GM23248 (cell line): ENCODE results near the gene ZNF587. TPM values are rescaled to one million over a fixed set of nuclear protein-coding genes. Genes with fewer than 3 reads are reported as not detected.
"Not testable (repeated sequence)": the region's sequence is repeated elsewhere in the genome, so short reads cannot be mapped to it uniquely, and the experiment has no call there.

Experiments used
- DNase-seq: peaks from one replicate; pipeline ENCODE4 v3.0.0-alpha.2; 2015
- H2AFZ ChIP-seq: fragments of 200-600 bp; sonication (generic); 2 replicates; pipeline ENCODE4 v1.6.1; 2016; ENCODE audit warnings: antibody characterized with exemption
- H3F3A ChIP-seq: fragments of 200-600 bp; sonication (generic); 2 replicates; pipeline ENCODE4 v1.6.1; 2016; ENCODE audit warnings: mild to moderate bottlenecking, antibody characterized with exemption, mixed run types; ENCODE audit not compliant: insufficient read depth
- H3K27ac ChIP-seq: fragments of 200-600 bp; sonication (generic); 2 replicates; pipeline ENCODE4 v1.5.1; 2016; ENCODE audit warnings: mild to moderate bottlenecking
- H3K27me3 ChIP-seq: fragments of 200-600 bp; sonication (generic); replicated peaks from 2 replicates; pipeline ENCODE4 v1.6.1; 2016; ENCODE audit warnings: mild to moderate bottlenecking; ENCODE audit not compliant: insufficient read depth
- H3K36me3 ChIP-seq: fragments of 200-600 bp; sonication (generic); 2 replicates; pipeline ENCODE4 v1.6.1; 2016; ENCODE audit warnings: low read depth, mild to moderate bottlenecking
- H3K4me1 ChIP-seq: fragments of 200-600 bp; sonication (generic); 2 replicates; pipeline ENCODE4 v1.6.1; 2016; ENCODE audit warnings: mild to moderate bottlenecking; ENCODE audit not compliant: insufficient read depth
- H3K4me2 ChIP-seq: fragments of 200-600 bp; sonication (generic); one replicate; pipeline ENCODE4 v1.6.1; 2016; ENCODE audit warnings: mild to moderate bottlenecking; ENCODE audit not compliant: unreplicated experiment
- H3K4me3 ChIP-seq: fragments of 200-600 bp; sonication (generic); 2 replicates; pipeline ENCODE4 v1.5.1; 2016; ENCODE audit warnings: mild to moderate bottlenecking
- H3K79me2 ChIP-seq: fragments of 200-600 bp; sonication (generic); 2 replicates; pipeline ENCODE4 v1.6.1; 2016; ENCODE audit warnings: mild to moderate bottlenecking; ENCODE audit not compliant: insufficient read depth
- H3K9ac ChIP-seq: fragments of 200-600 bp; sonication (generic); 2 replicates; pipeline ENCODE4 v1.6.1; 2016; ENCODE audit warnings: mild to moderate bottlenecking
- H3K9me2 ChIP-seq: fragments of 200-600 bp; sonication (generic); 2 replicates; pipeline ENCODE4 v1.6.1; 2016; ENCODE audit warnings: mixed run types, mild to moderate bottlenecking, moderate library complexity; ENCODE audit not compliant: insufficient read depth
- H3K9me3 ChIP-seq: fragments of 200-600 bp; sonication (generic); one replicate; pipeline ENCODE4 v1.6.1; 2017; ENCODE audit warnings: low read depth
- H4K20me1 ChIP-seq: fragments of 200-600 bp; sonication (generic); 2 replicates; pipeline ENCODE4 v1.6.0; 2016; ENCODE audit not compliant: insufficient read depth
- EZH2 ChIP-seq: fragments of 200-600 bp; sonication (generic); IDR thresholded peaks from 2 replicates; pipeline ENCODE4 v1.6.1; 2018; ENCODE audit warnings: antibody characterized with exemption, mild to moderate bottlenecking; ENCODE audit not compliant: insufficient read depth, poor library complexity, severe bottlenecking
- EZH2phosphoT487 ChIP-seq: fragments of 200-600 bp; sonication (generic); IDR thresholded peaks from 2 replicates; pipeline ENCODE4 v1.6.1; 2018; ENCODE audit warnings: antibody characterized with exemption, moderate library complexity, mild to moderate bottlenecking, low read depth; ENCODE audit not compliant: insufficient read depth
- WGBS, 2 experiments: methylation state at CpG; one replicate each; pipeline ENCODE4 v1.1.6; 2015 to 2017; ENCODE audit warnings: low lambda C conversion rate in 2 of 2, low coverage in 1 of 2; ENCODE audit errors: missing lambda C conversion rate in 2 of 2; 5-methylcytosine and 5-hydroxymethylcytosine counted together
- in situ Hi-C: fragments of 300-500 bp; cut with MboI; formaldehyde crosslinking; loops from 2 replicates; pipeline ENCODE4 v1.15.0; 2020
- polyA plus RNA-seq: library from polyadenylated mRNA; unstranded; fragments of >200 nt; fragmentation: Nextera tagmentation; extraction: Ambion mirVana; gene quantifications from 2 replicates; pipeline ENCODE4 v1.2.1, GENCODE V29; 2016
- total RNA-seq: library from RNA; depleted of rRNA; stranded (reverse); fragments of >200 nt; shearing (Covaris generic); gene quantifications from 2 replicates; pipeline ENCODE4 v1.2.3, GENCODE V29; 2014

Gene ZNF587
- total and polyA plus RNA-seq, 2 experiments from 2014 or later = 6.9 to 14.3 TPM

DNA sequence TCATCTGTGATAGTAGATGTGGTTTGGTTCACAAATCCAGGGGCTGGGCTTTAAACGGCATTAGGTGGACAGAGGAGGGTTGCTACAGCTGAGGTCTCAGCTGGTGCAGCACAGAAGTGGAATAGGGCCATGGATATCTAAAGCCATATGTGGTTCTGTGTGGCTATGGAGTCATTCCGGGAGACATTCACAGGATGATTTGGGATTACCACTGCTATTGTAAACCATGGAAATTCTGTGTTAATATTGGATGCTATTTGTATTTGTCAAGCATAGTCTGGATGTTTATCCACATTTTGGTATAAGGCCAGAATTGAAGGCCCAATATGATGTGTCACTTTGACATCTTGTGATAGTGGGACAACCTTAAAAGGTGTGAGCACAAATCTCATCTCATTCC is 26.5 kb upstream of the ZNF587 start:
- 0 out of 2 replicates have a peak overlapping the region, but pooled peaks have one; percentile 7 for H3K27ac ChIP-seq
- H3K4me2 ChIP-seq, DNase-seq, H3K9ac ChIP-seq, in situ Hi-C loops, H3K9me2 ChIP-seq, H3K27me3 ChIP-seq, H4K20me1 ChIP-seq, H2AFZ ChIP-seq, H3K4me3 ChIP-seq, H3F3A ChIP-seq, H3K36me3 ChIP-seq, H3K4me1 ChIP-seq, H3K9me3 ChIP-seq: not testable (repeated sequence)
- H3K79me2 ChIP-seq = peaks cover 95% of the 10 kb centered on the region
- WGBS, 2 experiments = 67 to 76% methylated on average over 2 of the region's 2 CpGs

DNA sequence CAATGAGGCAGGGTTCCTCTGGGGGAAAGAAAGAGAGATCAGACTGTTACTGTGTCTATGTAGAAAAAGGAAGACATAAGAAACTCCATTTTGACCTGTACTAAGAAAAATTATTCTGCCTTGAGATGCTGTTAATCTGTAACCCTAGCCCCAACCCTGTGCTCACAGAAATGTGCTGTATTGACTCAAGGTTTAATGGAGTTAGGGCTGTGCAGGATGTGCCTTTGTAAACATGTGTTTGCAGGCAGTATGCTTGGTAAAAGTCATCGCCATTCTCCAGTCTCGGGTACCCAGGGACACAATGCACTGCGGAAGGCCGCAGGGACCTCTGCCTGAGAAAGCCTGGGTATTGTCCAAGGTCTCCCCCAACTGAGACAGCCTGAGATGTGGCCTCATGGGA is 26.1 kb upstream of the ZNF587 start:
- H3K9ac ChIP-seq, H3K4me2 ChIP-seq, H3K4me3 ChIP-seq, H4K20me1 ChIP-seq, H3K27me3 ChIP-seq, H3K4me1 ChIP-seq, DNase-seq, H3F3A ChIP-seq, H2AFZ ChIP-seq, in situ Hi-C loops, H3K36me3 ChIP-seq, H3K9me2 ChIP-seq, H3K9me3 ChIP-seq: not testable (repeated sequence)
- Histone ChIP-seq H3K79me2 (peaks cover 95% of the 10 kb centered on the region), H3K27ac (0 out of 2 replicates have a peak overlapping the region, but pooled peaks have one; percentile 7)
- 85 to 94% methylated on average over 4 of the region's 4 CpGs for WGBS, 2 experiments

- TF ChIP-seq EZH2phosphoT487 (no peak), EZH2 (no peak)
- Histone ChIP-seq H3K4me3 (no peak overlapping the region), H3K4me2 (no peak overlapping the region), H3K36me3 (no peaks in the 10 kb centered on the region), H3K9ac (no peak overlapping the region), H4K20me1 (peaks cover 3% of the 10 kb centered on the region; the same call in 1 of the 2 replicates), H3F3A (0 out of 2 replicates have a peak, but pooled peaks cover 5% of the 10 kb centered on the region), H3K79me2 (peaks cover 100% of the 10 kb centered on the region), H3K4me1 (peaks cover 3% of the 10 kb centered on the region; the same call in 1 of the 2 replicates), H2AFZ (no peak overlapping the region), H3K9me3 (no peaks in the 10 kb centered on the region), H3K27ac (no peak overlapping the region), H3K9me2 (no peaks in the 10 kb centered on the region), H3K27me3 (no peaks in the 10 kb centered on the region)
- in situ Hi-C loops = no loop called here
- WGBS, 2 experiments = 72 to 77% methylated on average over 6 of the region's 6 CpGs
- DNase-seq = no peak
Measured at GRCh38 chr19:57825511-57825910, 24.1 kb upstream of the ZNF587 start.

GRCh38 chr19:57829316-57829715 is 20.3 kb upstream of the ZNF587 start:
- Histone ChIP-seq H4K20me1 (no peaks in the 10 kb centered on the region), H3K4me1 (no peaks in the 10 kb centered on the region), H3K27me3 (no peaks in the 10 kb centered on the region), H2AFZ (no peak overlapping the region), H3K9me2 (no peaks in the 10 kb centered on the region), H3K79me2 (peaks cover 86% of the 10 kb centered on the region), H3K4me2 (no peak overlapping the region), H3K9me3 (no peaks in the 10 kb centered on the region), H3F3A (0 out of 2 replicates have a peak, but pooled peaks cover 5% of the 10 kb centered on the region), H3K9ac (no peak overlapping the region), H3K36me3 (no peaks in the 10 kb centered on the region), H3K4me3 (no peak overlapping the region), H3K27ac (no peak overlapping the region)
- no peak for TF ChIP-seq EZH2
- TF ChIP-seq EZH2phosphoT487 = no peak
- no peak for DNase-seq
- 65 to 71% methylated on average over 5 of the region's 5 CpGs for WGBS, 2 experiments
- in situ Hi-C loops = no loop called here

- no peaks in the 10 kb centered on the region for H3F3A ChIP-seq
- peak within 1 kb of the TSS; percentile 31; the same call in 1 of the 2 replicates for H3K27ac ChIP-seq
- H3K9me3 ChIP-seq = no peaks in the 10 kb centered on the region
- DNase-seq = peak; percentile 64
- H3K9ac ChIP-seq = peak within 1 kb of the TSS; percentile 62
- H3K9me2 ChIP-seq = no peaks in the 10 kb centered on the region
- H4K20me1 ChIP-seq = no peaks in the 10 kb centered on the region
- H2AFZ ChIP-seq = peak within 1 kb of the TSS; percentile 80
- WGBS, 2 experiments = 31 to 32% methylated on average over 22 of the region's 22 CpGs
- no peak for TF ChIP-seq EZH2phosphoT487
- TF ChIP-seq EZH2 = no peak
- in situ Hi-C loops = no loop called here
- H3K36me3 ChIP-seq = no peaks in the 10 kb centered on the region
- H3K27me3 ChIP-seq = no peaks in the 10 kb centered on the region
- peaks cover 78% of the 10 kb centered on the region for H3K79me2 ChIP-seq
- peak within 1 kb of the TSS; percentile 64 for H3K4me3 ChIP-seq
- no peaks in the 10 kb centered on the region for H3K4me1 ChIP-seq
- H3K4me2 ChIP-seq = peak within 1 kb of the TSS; percentile 76
Measured at GRCh38 chr19:57830071-57830602, 19.5 kb upstream of the ZNF587 start, which contains the start of gene ZNF587B. TSS of gene ZNF587B (plus strand) at chr19:57830299. CDS start at chr19:57830529, 230 bp downstream.

- H3K9me2 ChIP-seq, H3K36me3 ChIP-seq, H3K4me2 ChIP-seq, H3K4me3 ChIP-seq, H4K20me1 ChIP-seq, DNase-seq, H3K9me3 ChIP-seq, H3F3A ChIP-seq, in situ Hi-C loops, H2AFZ ChIP-seq, H3K9ac ChIP-seq, H3K27me3 ChIP-seq, H3K4me1 ChIP-seq, H3K27ac ChIP-seq: not testable (repeated sequence)
- H3K79me2 ChIP-seq = peaks cover 67% of the 10 kb centered on the region
- WGBS, 2 experiments = 82 to 90% methylated on average over 5 of the region's 5 CpGs
Measured at GRCh38 chr19:57836991-57837390, 12.7 kb upstream of the ZNF587 start.

DNA sequence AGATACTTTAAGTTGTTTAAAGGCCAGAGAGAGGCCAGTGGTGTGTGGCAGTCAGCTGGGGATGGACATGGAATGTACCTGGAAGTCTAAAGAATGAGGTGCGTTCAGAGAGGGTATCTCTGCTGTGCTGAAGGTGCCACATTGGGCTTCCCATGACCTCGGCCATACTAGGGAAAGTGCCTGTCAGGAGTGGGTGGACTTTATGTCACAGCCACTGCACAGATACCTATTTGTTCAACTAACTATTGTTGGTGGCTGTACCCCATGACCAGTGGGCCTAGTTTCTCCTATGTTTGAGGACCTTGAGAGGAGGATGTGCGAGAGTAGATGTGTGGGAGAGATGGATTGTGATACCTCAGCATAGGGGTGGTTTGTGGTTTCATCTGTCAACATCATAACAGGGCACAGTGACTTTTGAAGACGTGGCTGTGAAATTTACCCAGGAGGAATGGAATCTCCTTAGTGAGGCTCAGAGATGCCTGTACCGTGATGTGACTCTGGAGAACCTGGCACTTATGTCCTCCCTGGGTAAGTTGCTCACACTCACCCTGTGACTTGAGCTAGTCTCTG is 11.0 kb upstream of the ZNF587 start:
- not testable (repeated sequence) for H4K20me1 ChIP-seq, H3K36me3 ChIP-seq, H2AFZ ChIP-seq

More for the DNA sequence above, 11.0 kb upstream of the ZNF587 start:
- H3K79me2 ChIP-seq = peaks cover 74% of the 10 kb centered on the region
- H3K27me3 ChIP-seq, H3K9me2 ChIP-seq, H3F3A ChIP-seq, H3K4me2 ChIP-seq, H3K4me1 ChIP-seq, H3K27ac ChIP-seq, in situ Hi-C loops, H3K9me3 ChIP-seq, H3K4me3 ChIP-seq, H3K9ac ChIP-seq, DNase-seq: not testable (repeated sequence)
- WGBS, 2 experiments = 84 to 85% methylated on average over 4 to 5 of the region's 5 CpGs
